Right lobe of liver (tissue), 6 donors: ENCODE measurements around the gene STK11. TPM values are rescaled to one million over a fixed set of nuclear protein-coding genes. Genes with fewer than 3 reads are reported as not detected.

Experiments used
- ATAC-seq, 4 donors: fragments of 200-7000 bp; cut with Tn5 transposase; one replicate each; pipeline ENCODE4 v1.9.1; 2020; ENCODE audit warnings: mild to moderate bottlenecking in 4 of 4, moderate library complexity in 4 of 4
- DNase-seq, 3 donors: peaks; one replicate each; pipeline ENCODE4 v3.0.0-alpha.2; 2020
- H3K27ac ChIP-seq, 3 donors: fragments of 200-600 bp; one replicate each; pipeline ENCODE4 v1.8.0; 2022
- H3K27me3 ChIP-seq, 2 donors: fragments of 200-600 bp; one replicate each; pipeline ENCODE4 v1.8.0; 2022
- H3K36me3 ChIP-seq, 4 donors: fragments of 200-600 bp; sonication (generic) in 1 of 4; one replicate each; pipeline versions ENCODE4 v1.5.1 to v1.8.0; 2017 to 2022; ENCODE audit warnings: control low read depth in 1 of 4
- H3K4me1 ChIP-seq, 4 donors: fragments of 200-600 bp; sonication (generic) in 1 of 4; one replicate each; pipeline versions ENCODE4 v1.5.1 to v1.8.0; 2017 to 2022; ENCODE audit warnings: control low read depth in 1 of 4
- H3K4me3 ChIP-seq, 3 donors: fragments of 200-600 bp; one replicate each; pipeline ENCODE4 v1.8.0; 2022
- H3K9me3 ChIP-seq, 4 donors: fragments of 200-600 bp; sonication (generic) in 1 of 4; one replicate each; pipeline versions ENCODE4 v1.5.1 to v1.8.0; 2017 to 2022; ENCODE audit warnings: control low read depth in 1 of 4
- POLR2A ChIP-seq: fragments of 450-650 bp; IDR thresholded peaks from one replicate; pipeline ENCODE4 v1.6.1; 2017; ENCODE audit warnings: antibody characterized with exemption, mild to moderate bottlenecking
- WGBS: methylation state at CpG from one replicate; pipeline ENCODE4 v1.1.6; 2018; ENCODE audit warnings: low coverage, low lambda C conversion rate; ENCODE audit not compliant: insufficient coverage; ENCODE audit errors: missing lambda C conversion rate; 5-methylcytosine and 5-hydroxymethylcytosine counted together
- intact Hi-C, 2 donors: fragments of 100-400 bp; cut with DNase I; formaldehyde crosslinking; loops; one replicate each; pipeline versions ENCODE4 v1.11.2 to v1.14.1; 2022
- total RNA-seq, 6 experiments: library from RNA; depleted of rRNA in 2 of 6; stranded (reverse); fragments of >200 nt in 2 of 6; fragmentation: NEBNext Ultra II Directional in 3 of 6; extraction: Animal tissue kit (Norgen Biotek cat#: 25700) in 3 of 6; gene quantifications; one replicate each; pipeline versions ENCODE4 v1.1.0 to v1.2.4, GENCODE V29; 2016 to 2023
- TF ChIP-seq, protein P1 (sequence below), 4 donors: fragments of 200-600 bp in 3 of 4; fragments of 450-650 bp in 1 of 4; IDR thresholded peaks; one replicate each; pipeline versions ENCODE4 v1.5.1 to v1.8.0; 2016 to 2022; ENCODE audit warnings: antibody characterized with exemption in 4 of 4, mild to moderate bottlenecking in 2 of 4
- donor health status: DM: no; HTN: yes; CAD: no.
- donor health status: DM: no; HTN: no; CAD: no.
- donor health status: DM: no; HTN: no; CAD: no.
- donor health status: DM: no; HTN: yes; CAD: no.
- donor health status: DM: no; HTN: yes; CAD: no.

The STK11 gene
- total RNA-seq, 6 experiments from 2014 or later: 23.8 to 34.0 (median 29.5) TPM

DNA sequence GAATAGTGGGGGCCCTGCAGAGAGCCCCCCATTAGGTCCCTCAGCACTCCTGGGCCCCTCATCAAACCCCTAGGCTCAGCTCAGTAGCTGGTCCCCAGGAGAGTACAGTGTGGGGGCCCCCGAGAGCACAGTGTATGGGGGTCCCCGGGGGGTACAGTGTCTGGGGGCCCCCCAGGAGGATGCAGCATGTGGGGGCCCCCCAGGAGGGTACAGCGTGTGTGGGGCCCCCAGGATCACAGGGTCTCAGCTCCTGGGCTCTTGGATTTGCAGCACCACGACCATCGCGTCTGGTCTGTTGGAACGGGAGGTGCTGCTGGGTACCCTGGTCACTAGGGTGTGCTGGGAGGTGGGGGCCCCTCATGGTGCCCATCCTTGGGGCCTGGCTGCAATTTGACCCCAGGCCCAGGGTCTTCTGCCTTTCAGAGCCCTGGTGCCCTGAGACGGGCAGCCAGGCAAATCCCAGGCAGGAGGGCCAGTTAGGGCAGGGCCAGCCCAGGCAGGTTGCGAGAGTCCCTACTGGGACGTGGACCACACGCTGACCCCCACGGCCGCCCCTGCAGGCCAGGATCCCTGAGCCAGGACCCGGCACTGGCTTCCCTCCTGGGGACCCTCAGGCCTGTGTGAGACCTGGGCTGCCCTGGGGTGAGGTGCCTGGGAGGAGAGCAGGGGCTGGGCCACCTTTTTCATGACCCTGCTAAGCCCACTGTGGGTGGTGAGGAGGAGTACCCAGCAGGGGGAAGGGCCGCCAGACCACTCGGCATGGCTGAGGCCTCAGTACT lies 18.7 kb downstream of the STK11 start:
- H3K36me3 ChIP-seq: peaks cover 0 to 41% (median 12%) of the 10 kb centered on the region in 4 donors
- no peaks in the 10 kb centered on the region for H3K27me3 ChIP-seq
- ATAC-seq: no peak
- H3K4me1 ChIP-seq: no peaks in the 10 kb centered on the region
- DNase-seq: no peak
- no peak for TF ChIP-seq POLR2A
- TF ChIP-seq, protein P1, sequence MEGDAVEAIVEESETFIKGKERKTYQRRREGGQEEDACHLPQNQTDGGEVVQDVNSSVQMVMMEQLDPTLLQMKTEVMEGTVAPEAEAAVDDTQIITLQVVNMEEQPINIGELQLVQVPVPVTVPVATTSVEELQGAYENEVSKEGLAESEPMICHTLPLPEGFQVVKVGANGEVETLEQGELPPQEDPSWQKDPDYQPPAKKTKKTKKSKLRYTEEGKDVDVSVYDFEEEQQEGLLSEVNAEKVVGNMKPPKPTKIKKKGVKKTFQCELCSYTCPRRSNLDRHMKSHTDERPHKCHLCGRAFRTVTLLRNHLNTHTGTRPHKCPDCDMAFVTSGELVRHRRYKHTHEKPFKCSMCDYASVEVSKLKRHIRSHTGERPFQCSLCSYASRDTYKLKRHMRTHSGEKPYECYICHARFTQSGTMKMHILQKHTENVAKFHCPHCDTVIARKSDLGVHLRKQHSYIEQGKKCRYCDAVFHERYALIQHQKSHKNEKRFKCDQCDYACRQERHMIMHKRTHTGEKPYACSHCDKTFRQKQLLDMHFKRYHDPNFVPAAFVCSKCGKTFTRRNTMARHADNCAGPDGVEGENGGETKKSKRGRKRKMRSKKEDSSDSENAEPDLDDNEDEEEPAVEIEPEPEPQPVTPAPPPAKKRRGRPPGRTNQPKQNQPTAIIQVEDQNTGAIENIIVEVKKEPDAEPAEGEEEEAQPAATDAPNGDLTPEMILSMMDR (IDR thresholded peaks at IDR 0.05): no peak
- H3K9me3 ChIP-seq: no peaks in the 10 kb centered on the region
- H3K27ac ChIP-seq: no peak overlapping the region
- intact Hi-C loops: no loop called here
- WGBS: 100% methylated on average over 1 of the region's 16 CpGs
- no peak overlapping the region for H3K4me3 ChIP-seq

DNA sequence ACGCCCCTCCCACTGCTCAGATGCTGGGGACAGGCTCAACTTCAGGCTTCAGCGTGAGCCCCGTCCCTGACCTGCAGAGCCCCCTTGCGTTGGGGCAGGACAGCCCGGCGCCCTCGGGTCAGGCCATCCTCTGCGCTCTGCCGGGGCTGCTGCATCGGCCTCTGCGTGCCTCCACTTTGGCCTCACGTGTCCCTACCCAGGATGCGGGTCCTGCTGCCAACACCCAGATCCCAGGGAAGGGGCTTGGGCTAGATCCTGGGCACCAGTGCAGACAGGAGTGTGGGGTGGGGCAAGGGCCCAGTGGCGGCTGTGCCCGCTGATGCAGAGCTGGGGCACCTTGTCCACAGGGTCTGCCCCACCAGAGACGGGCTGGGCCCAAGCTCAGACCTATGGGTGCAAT lies 19.3 kb downstream of the STK11 start:
- Histone ChIP-seq H3K36me3 (peaks cover 0 to 41% (median 12%) of the 10 kb centered on the region in 4 donors), H3K9me3 (no peaks in the 10 kb centered on the region), H3K4me1 (no peaks in the 10 kb centered on the region), H3K27ac (no peak overlapping the region), H3K4me3 (no peak overlapping the region), H3K27me3 (no peaks in the 10 kb centered on the region)
- ATAC-seq (no peak), DNase-seq (no peak)
- intact Hi-C loops: no loop called here
- TF ChIP-seq, protein P1 (IDR thresholded peaks at IDR 0.05): no peak
- no peak for TF ChIP-seq POLR2A
- no CpG with 5 or more reads among the region's 16 CpGs for WGBS

DNA sequence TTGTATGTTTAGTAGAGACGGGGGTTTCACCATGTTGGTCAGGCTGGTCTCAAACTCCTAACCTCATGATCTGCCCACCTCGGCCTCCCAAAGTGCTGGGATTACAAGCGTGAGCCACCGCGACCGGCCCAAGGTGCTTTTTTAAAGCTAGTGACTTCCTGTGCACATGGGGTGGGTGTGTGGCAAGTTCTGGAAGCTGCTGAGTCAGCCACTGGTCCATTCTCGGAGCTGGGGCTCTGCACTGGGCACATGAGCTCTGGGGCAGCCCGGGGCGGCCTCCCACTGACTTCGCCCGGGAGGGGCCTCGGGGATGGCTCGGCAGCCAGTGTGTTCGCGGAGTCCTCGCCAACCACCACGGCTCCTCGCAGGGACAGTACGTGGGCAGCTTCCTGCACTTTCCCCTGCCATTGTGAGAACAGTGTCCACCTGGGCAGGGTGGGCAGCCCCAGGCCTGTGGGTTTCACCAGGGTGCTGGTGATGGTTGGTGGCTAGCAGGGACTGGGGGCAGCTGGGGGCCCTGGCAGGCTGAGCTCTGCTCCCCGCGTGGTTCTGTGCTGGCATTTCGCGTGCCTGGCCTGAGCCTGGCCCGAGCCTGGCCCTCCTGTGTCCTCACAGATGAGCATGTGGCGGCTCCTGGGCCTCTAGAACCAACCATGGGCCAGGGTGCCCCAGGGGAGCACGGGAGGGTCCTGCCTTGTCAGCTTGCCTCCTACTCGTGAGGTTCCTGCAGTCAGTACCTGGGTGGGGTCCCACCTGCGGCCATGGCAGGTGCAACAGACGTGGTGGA lies 20.1 kb downstream of the STK11 start:
- 73% methylated on average over 2 of the region's 29 CpGs for WGBS
- Histone ChIP-seq H3K4me1 (no peaks in the 10 kb centered on the region), H3K36me3 (peaks cover 0 to 35% (median 12%) of the 10 kb centered on the region in 4 donors), H3K27me3 (no peaks in the 10 kb centered on the region), H3K9me3 (no peaks in the 10 kb centered on the region), H3K27ac (no peak overlapping the region), H3K4me3 (no peak overlapping the region)
- ATAC-seq: no peak
- TF ChIP-seq, protein P1 (IDR thresholded peaks at IDR 0.05): no peak
- no peak for TF ChIP-seq POLR2A
- DNase-seq: no peak
- intact Hi-C loops: no loop called here

DNA sequence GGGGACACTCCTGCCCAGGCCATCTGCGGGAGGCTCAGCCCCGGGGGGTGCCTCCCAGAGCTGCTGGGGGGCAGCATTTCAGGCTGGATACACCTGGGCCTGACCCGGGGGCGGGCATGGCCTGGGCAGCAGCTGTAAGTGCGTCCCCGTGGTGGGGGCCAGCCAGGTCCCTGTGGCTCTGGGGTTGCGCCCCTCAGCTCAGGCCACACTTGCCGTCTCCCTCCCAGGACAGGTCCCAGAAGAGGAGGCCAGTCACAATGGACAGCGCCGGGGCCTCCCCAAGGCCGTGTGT lies 20.6 kb downstream of the STK11 start:
- no peak for ATAC-seq
- no peaks in the 10 kb centered on the region for H3K27me3 ChIP-seq
- TF ChIP-seq, protein P1 (IDR thresholded peaks at IDR 0.05): no peak
- TF ChIP-seq POLR2A: no peak

More for the DNA sequence above, 20.6 kb downstream of the STK11 start:
- Histone ChIP-seq H3K9me3 (no peaks in the 10 kb centered on the region), H3K27ac (no peak overlapping the region), H3K4me1 (no peaks in the 10 kb centered on the region), H3K4me3 (no peak overlapping the region), H3K36me3 (peaks cover 0 to 30% (median 12%) of the 10 kb centered on the region in 4 donors)
- whole genome bisulfite sequencing: 90% methylated on average over 2 of the region's 11 CpGs
- DNase-seq: no peak
- intact Hi-C loops: no loop called here
